B cell (primary cell): ENCODE measurements around the gene TEX51.

Source experiments
- EZH2 ChIP-seq: IDR thresholded peaks from 2 replicates; pipeline ENCODE4 v1.6.1; 2012; ENCODE audit warnings: borderline replicate concordance, low read depth, mild to moderate bottlenecking, moderate library complexity, low read length; ENCODE audit not compliant: insufficient read depth, poor library complexity, severe bottlenecking
- TF ChIP-seq, protein P1 (sequence below): fragments of 200-600 bp; IDR thresholded peaks from one replicate; pipeline ENCODE4 v1.8.0; 2022; ENCODE audit warnings: antibody characterized with exemption, mild to moderate bottlenecking

DNA sequence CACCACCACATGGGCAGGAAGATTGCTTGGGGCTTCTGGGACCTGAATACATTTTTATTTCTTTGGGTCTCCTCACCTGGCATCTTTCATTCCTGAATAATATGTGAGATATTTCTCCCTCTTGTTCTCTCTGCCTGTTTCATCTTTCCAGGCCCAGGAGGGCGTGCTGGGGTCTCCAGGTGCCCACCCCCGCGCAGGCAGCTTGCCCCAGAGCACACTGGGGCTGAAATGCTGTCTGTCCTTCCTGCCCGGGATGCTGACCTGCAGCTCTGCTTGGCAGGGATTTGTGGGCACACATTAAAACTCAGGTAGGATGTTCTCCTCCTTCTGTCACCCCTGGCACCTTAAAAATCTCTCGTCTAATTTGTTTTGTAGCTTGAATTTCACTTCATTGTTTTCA is 39.7 kb upstream of the TEX51 start:
- no peak for TF ChIP-seq EZH2
- TF ChIP-seq, protein P1, sequence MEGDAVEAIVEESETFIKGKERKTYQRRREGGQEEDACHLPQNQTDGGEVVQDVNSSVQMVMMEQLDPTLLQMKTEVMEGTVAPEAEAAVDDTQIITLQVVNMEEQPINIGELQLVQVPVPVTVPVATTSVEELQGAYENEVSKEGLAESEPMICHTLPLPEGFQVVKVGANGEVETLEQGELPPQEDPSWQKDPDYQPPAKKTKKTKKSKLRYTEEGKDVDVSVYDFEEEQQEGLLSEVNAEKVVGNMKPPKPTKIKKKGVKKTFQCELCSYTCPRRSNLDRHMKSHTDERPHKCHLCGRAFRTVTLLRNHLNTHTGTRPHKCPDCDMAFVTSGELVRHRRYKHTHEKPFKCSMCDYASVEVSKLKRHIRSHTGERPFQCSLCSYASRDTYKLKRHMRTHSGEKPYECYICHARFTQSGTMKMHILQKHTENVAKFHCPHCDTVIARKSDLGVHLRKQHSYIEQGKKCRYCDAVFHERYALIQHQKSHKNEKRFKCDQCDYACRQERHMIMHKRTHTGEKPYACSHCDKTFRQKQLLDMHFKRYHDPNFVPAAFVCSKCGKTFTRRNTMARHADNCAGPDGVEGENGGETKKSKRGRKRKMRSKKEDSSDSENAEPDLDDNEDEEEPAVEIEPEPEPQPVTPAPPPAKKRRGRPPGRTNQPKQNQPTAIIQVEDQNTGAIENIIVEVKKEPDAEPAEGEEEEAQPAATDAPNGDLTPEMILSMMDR: no peak
